GM12873 (cell line): ENCODE measurements around the gene LIME1.
A peak's percentile ranks its signal among the peaks of the same experiment; 100 is the strongest.

Experiments used
- CTCF ChIP-seq: IDR thresholded peaks from 2 replicates; pipeline ENCODE4 v1.5.1; 2012; ENCODE audit warnings: low read depth, mild to moderate bottlenecking, moderate library complexity, low read length, control low read depth; ENCODE audit not compliant: insufficient read depth; ENCODE audit errors: missing control alignments

LIME1 gene

GRCh38 chr20:63778857-63779256 is 42.4 kb downstream of the LIME1 start:
- TF ChIP-seq CTCF, result no peak

- TF ChIP-seq CTCF, result no peak
Observed at GRCh38 chr20:63781181-63781580, 44.7 kb downstream of the LIME1 start.

GRCh38 chr20:63782051-63782471 is 45.6 kb downstream of the LIME1 start:
- TF ChIP-seq CTCF, result peak; percentile 13

- no peak for TF ChIP-seq CTCF
Observed at GRCh38 chr20:63782521-63782971, 46.1 kb downstream of the LIME1 start.

- TF ChIP-seq CTCF, result no peak
Observed at GRCh38 chr20:63783970-63784369, 47.5 kb downstream of the LIME1 start.

- no peak for TF ChIP-seq CTCF
Observed at GRCh38 chr20:63785691-63786131, 49.2 kb downstream of the LIME1 start.

GRCh38 chr20:63787302-63787701 is 50.8 kb downstream of the LIME1 start:
- TF ChIP-seq CTCF, result no peak

GRCh38 chr20:63787749-63788148 is 51.3 kb downstream of the LIME1 start:
- TF ChIP-seq CTCF, result no peak
